ENCODE results near the gene TEKT4. TPM values are rescaled to one million over a fixed set of nuclear protein-coding genes. Genes with fewer than 3 reads are reported as not detected.
A peak's percentile ranks its signal among the peaks of the same experiment; 100 is the strongest.
"Not testable (repeated sequence)": the region's sequence is repeated elsewhere in the genome, so short reads cannot be mapped to it uniquely, and the experiment has no call there.

TEKT4 gene
- under 1 TPM in 1 of 6 donors, not detected in 5; 0.14 TPM for total RNA-seq
- polyA plus RNA-seq, result not detected

DNA sequence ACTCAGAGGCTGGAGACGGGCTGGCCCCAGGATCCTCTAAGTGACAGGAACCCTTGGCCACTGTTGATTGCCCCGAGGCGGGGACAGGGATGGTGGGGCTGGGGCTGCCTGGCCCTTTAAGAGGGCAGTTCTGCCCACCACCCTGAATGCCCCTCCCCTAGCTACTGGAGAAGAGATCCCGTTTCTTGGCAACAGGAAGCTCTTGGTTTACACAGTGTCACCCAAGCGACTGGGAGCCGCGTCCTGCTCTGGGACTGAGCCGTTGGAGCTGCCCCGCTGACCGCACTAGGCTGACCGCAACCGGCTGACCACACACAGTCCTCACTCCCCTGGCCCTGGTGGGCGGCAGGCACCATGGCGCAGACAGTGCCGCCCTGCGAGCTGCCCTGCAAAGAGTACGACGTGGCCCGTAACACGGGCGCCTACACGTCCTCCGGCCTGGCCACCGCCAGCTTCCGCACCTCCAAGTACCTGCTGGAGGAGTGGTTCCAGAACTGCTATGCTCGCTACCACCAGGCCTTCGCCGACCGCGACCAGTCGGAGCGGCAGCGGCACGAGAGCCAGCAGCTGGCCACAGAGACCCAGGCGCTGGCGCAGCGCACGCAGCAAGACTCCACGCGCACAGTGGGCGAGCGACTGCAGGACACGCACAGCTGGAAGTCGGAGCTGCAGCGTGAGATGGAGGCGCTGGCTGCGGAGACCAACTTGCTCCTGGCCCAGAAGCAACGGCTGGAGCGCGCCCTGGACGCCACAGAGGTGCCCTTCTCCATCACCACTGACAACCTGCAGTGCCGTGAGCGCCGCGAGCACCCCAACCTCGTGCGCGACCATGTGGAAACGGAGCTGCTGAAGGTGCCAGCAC lies at the start of gene TEKT4:
TEKT4 (plus strand) TSS at position 205 of the 862 bp plus-strand sequence; CDS start at position 355, 150 bp downstream.
- ATAC-seq (peak in 3 of 4 donors; percentile 53 to 72 (median 69)), DNase-seq (peak in 4 of 6 donors; percentile 11 to 72 (median 43)), FAIRE-seq (no peak)
- H3K36me3 ChIP-seq, result no peaks in the 10 kb centered on the region
- intact Hi-C loops (cut with DNase I), result no loop called here
- H3K4me3 ChIP-seq, result peak within 1 kb of the TSS in 1 of 4 donors; percentile 23
- TF ChIP-seq, protein P1, sequence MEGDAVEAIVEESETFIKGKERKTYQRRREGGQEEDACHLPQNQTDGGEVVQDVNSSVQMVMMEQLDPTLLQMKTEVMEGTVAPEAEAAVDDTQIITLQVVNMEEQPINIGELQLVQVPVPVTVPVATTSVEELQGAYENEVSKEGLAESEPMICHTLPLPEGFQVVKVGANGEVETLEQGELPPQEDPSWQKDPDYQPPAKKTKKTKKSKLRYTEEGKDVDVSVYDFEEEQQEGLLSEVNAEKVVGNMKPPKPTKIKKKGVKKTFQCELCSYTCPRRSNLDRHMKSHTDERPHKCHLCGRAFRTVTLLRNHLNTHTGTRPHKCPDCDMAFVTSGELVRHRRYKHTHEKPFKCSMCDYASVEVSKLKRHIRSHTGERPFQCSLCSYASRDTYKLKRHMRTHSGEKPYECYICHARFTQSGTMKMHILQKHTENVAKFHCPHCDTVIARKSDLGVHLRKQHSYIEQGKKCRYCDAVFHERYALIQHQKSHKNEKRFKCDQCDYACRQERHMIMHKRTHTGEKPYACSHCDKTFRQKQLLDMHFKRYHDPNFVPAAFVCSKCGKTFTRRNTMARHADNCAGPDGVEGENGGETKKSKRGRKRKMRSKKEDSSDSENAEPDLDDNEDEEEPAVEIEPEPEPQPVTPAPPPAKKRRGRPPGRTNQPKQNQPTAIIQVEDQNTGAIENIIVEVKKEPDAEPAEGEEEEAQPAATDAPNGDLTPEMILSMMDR (IDR thresholded peaks at IDR 0.05), result no peak
- H3K9me3 ChIP-seq, result no peaks in the 10 kb centered on the region
- H3K4me1 ChIP-seq, result no peaks in the 10 kb centered on the region
- no peaks in the 10 kb centered on the region for H3K27me3 ChIP-seq
- 37 to 41% methylated on average over 58 to 59 of the region's 59 CpGs for WGBS, 2 donors
- no peak within 1 kb of the TSS for H3K27ac ChIP-seq

DNA sequence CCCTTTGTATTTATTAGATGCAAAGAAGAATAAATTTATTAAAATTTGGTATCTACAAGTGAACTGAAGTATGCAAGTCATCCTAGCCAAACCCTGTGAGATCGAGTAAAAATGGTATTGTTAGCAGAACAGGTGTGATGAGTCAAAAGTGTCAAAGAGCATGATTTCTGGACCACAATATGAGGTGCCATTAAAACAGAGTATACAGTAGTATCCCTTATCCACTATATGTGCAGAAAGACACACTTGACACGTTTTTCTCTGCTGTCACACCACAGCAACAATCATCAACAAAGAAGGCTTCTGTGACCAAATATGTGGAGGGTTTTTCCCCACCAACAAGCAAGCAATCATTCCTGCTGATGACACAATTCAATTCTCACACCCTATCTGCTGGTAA lies 32.0 kb upstream of the TEKT4 start:
- H3K9me3 ChIP-seq; FAIRE-seq; ATAC-seq; H3K36me3 ChIP-seq; H3K27me3 ChIP-seq; H3K4me3 ChIP-seq; H3K4me1 ChIP-seq; intact Hi-C loops (cut with DNase I); H3K27ac ChIP-seq; DNase-seq: not testable (repeated sequence)
- WGBS, 2 donors, result 32 to 38% methylated on average over 2 of the region's 2 CpGs

- DNase-seq, result peak in 3 of 6 donors; percentile 12 to 54 (median 43)
- H3K27ac ChIP-seq; ATAC-seq; FAIRE-seq; H3K4me1 ChIP-seq; H3K9me3 ChIP-seq; H3K36me3 ChIP-seq; intact Hi-C loops (cut with DNase I); H3K27me3 ChIP-seq: not testable (repeated sequence)
- peak overlapping the region in 3 of 4 donors; percentile 5 to 47 (median 37) for H3K4me3 ChIP-seq
- 2% methylated on average over 24 to 35 of the region's 35 CpGs for WGBS, 2 donors
These were observed 14.4 kb upstream of the TEKT4 start for GRCh38 chr2:94856856-94857255.

DNA sequence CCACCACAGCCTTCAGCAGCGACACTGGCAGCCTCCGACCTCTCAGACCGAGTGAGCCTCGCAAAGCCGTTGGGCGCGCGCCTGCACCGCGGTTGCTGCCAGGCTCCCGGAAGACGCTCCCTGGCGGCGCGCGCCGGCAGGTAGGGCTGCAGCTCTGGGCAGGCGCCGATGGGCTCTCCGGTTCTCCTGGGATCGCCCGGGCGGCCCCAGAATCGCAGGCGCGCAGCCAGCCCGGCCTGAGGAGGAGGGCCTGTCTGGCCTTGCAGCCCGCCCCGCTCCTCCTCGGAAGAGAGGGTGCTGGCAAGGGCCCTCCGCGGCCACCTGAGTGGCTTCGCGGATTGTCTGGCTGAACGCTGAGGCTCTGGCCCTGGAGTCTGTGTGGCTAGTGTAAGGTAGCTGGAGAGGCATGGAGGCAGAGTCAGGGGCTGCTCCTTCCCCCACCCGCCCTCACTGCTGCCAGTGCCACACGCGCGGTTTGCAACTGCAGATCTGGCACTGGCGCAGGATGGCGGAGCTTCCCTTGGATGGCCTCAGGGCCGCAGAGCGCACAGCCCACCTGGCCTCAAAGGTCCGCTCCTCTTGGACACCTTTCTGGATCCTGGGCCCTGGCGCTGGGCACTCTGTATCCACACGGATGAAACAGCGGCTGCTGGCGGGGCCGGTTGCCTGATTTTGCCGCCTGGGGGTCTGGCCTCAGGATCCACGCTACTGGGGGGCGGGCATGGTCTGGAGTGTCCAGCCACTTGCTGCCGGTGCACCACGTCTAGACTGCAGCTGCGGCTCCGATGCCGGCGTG lies 13.7 kb upstream of the TEKT4 start:
- FAIRE-seq; H3K4me1 ChIP-seq; H3K36me3 ChIP-seq; intact Hi-C loops (cut with DNase I); H3K9me3 ChIP-seq; H3K27me3 ChIP-seq; H3K27ac ChIP-seq: not testable (repeated sequence)
- H3K4me3 ChIP-seq, result peak overlapping the region in 3 of 4 donors; percentile 5 to 47 (median 37)
- ATAC-seq (peak in 2 of 4 donors; percentile 79 to 83), DNase-seq (peak; percentile 47 to 87 (median 71))
- WGBS, 2 donors, result 2% methylated on average over 47 to 58 of the region's 58 CpGs

- intact Hi-C loops (cut with DNase I); ATAC-seq; H3K36me3 ChIP-seq; FAIRE-seq; H3K27ac ChIP-seq; H3K4me3 ChIP-seq; H3K4me1 ChIP-seq; H3K27me3 ChIP-seq; H3K9me3 ChIP-seq: not testable (repeated sequence)
- DNase-seq, result peak in 3 of 6 donors; percentile 5 to 63 (median 52)
- 36 to 40% methylated on average over 31 to 38 of the region's 38 CpGs for whole genome bisulfite sequencing, 2 donors
These were observed 12.9 kb upstream of the TEKT4 start for GRCh38 chr2:94858163-94858888.

GRCh38 chr2:94861308-94862152 lies 9.7 kb upstream of the TEKT4 start:
- no peak overlapping the region for H3K27ac ChIP-seq
- 3 to 4% methylated on average over 43 to 60 of the region's 60 CpGs for WGBS, 2 donors
- H3K4me1 ChIP-seq, result no peaks in the 10 kb centered on the region
- H3K4me3 ChIP-seq, result peak overlapping the region in 1 of 4 donors; percentile 14
- peaks cover 0 to 3% (median 1%) of the 10 kb centered on the region in 4 donors for H3K27me3 ChIP-seq
- TF ChIP-seq, protein P1 (IDR thresholded peaks at IDR 0.05), result no peak
- FAIRE-seq (no peak), ATAC-seq (no peak), DNase-seq (peak in 3 of 6 donors; percentile 7 to 67 (median 59))
- H3K36me3 ChIP-seq, result no peaks in the 10 kb centered on the region
- H3K9me3 ChIP-seq, result no peaks in the 10 kb centered on the region
- intact Hi-C loops (cut with DNase I), result no loop called here

GRCh38 chr2:94862903-94863302 lies 8.3 kb upstream of the TEKT4 start:
- H3K36me3 ChIP-seq; FAIRE-seq; ATAC-seq; DNase-seq; H3K27ac ChIP-seq; H3K27me3 ChIP-seq; H3K4me1 ChIP-seq; H3K4me3 ChIP-seq; H3K9me3 ChIP-seq; intact Hi-C loops (cut with DNase I): not testable (repeated sequence)
- 70 to 73% methylated on average over 17 of the region's 17 CpGs for WGBS, 2 donors
